D721Med (cell line): ENCODE measurements around the gene SLC38A10.

Experiments used
- DNase-seq: peaks from one replicate; pipeline ENCODE4 v3.0.0; 2011; ENCODE audit warnings: low spot score; ENCODE audit not compliant: insufficient read length
- FAIRE-seq: peaks from 2 replicates; lab custom pipeline; 2011; peaks lifted over from hg19 to GRCh38; lab: Jason Lieb, UNC
- TF ChIP-seq, protein P1 (sequence below): IDR thresholded peaks from 2 replicates; pipeline ENCODE4 v1.5.1; 2012; ENCODE audit warnings: mild to moderate bottlenecking, control low read depth; ENCODE audit not compliant: insufficient read depth; ENCODE audit errors: missing control alignments

SLC38A10 gene

DNA sequence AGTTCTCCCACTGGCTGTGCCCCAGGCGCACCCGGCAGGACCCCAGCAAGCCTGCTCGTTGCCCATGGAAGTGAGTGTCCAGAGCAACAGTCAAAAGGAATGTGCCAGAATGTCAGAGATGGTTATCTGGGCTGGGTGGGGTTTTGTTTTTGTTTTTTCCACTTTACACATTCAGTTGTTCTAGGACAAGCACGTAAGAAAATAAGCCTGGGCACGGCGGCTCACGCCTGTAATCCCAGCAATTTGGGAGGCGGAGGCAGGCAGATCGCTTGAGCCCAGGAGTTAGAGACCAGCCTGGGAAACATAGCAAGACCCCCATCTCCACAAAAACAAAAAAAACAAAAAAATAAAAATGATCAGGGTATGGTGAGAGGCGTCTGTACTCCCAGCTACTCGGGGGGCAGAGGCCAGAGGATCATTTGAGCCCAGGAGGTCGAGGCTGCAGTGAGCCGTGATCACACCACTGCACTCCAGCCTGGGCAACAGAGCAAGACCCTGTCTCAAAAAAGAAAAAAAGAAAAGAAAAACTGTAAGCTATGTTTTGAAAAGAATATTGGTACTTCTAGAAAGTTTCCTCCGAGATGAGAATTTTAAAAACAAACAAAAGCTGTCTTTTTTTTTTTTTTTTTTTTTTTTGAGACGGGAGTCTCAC lies 47.6 kb downstream of the SLC38A10 start:
- no peak for DNase-seq
- TF ChIP-seq, protein P1, sequence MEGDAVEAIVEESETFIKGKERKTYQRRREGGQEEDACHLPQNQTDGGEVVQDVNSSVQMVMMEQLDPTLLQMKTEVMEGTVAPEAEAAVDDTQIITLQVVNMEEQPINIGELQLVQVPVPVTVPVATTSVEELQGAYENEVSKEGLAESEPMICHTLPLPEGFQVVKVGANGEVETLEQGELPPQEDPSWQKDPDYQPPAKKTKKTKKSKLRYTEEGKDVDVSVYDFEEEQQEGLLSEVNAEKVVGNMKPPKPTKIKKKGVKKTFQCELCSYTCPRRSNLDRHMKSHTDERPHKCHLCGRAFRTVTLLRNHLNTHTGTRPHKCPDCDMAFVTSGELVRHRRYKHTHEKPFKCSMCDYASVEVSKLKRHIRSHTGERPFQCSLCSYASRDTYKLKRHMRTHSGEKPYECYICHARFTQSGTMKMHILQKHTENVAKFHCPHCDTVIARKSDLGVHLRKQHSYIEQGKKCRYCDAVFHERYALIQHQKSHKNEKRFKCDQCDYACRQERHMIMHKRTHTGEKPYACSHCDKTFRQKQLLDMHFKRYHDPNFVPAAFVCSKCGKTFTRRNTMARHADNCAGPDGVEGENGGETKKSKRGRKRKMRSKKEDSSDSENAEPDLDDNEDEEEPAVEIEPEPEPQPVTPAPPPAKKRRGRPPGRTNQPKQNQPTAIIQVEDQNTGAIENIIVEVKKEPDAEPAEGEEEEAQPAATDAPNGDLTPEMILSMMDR, result no peak
- no peak for FAIRE-seq

DNA sequence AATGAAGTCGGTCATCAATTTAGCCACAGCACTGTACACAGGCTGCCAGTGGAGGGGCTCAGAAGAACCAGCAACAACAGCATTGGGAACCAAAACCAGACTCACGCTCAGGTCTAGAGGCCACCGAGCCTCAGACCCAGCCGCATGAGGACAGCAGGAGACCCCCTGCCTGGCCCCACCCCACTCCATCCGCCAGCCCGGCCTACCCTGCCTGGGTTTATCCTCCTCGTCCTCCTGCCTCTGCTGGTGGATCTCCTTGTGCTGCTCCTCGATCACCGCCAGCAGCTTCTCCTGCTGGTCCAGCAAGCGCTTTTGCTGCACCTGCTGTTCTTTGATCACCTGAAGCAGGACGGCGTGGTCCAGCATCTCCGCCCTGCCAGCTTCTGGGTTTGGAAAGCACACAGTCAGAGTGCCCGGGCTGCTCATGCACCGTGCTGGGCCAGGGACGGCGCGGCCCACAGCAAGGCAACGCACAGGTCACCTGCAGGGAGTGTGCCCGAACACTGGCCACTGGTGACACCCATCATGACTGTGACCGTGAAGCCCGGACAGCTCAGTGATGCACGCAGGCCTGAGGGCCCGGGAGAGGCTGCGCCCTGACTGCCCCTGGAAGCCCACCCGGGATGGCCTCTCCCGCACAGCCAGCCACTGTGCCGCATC lies 48.3 kb downstream of the SLC38A10 start:
- DNase-seq (no peak), FAIRE-seq (no peak)
- TF ChIP-seq, protein P1, result no peak

DNA sequence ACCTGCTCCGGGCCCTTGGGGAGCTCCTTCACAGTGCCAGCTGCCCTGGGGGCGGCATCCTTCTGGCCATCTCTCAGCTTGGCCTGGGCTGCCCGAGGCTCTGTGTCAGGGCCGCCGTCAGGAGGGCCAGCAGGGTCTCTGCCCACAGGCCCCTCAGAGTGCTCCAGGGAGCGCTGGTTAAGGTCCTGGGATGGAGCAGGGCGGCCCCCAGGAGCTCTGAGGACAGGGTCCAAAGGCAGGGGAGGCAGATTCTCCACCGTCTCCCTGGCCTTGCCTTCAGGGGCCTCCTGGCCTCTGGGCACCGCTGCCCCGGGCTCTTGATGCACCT lies 48.8 kb downstream of the SLC38A10 start:
- TF ChIP-seq, protein P1, result no peak
- DNase-seq, result no peak
- no peak for FAIRE-seq

DNA sequence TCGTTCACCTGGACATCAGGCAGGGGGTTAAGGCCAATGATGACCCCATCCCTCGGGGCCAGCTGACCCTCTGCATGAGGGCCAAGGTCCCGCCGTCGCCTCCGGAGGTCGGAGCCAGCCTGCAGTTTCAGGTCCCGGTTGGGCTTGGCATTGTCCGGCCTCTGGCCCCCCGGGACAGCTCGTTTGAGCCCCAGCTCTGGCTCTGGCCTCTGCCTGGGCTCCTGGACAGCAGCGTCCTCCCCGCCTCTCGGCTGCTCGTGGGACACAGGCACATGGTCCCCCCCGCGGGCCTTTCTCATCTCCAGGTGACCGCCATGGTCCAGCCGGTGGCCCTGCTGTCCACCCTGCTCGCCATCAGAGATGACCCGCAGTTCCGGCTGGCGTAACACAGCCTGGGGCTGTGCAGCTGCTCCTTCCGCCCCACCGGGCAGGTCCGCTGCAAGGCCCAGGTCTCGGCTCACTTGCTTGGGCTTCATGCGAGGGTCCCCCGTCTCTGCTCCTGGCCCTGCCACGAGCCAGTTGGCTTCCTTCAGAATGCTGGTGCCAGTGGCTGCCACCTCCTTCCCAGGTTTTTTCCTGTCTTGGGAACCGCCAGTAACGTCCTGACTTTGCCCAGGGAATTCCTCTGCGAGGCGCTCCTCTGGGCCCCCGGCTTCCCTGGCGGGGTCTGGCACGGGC lies 49.3 kb downstream of the SLC38A10 start:
- no peak for FAIRE-seq
- DNase-seq, result no peak
- TF ChIP-seq, protein P1, result no peak

DNA sequence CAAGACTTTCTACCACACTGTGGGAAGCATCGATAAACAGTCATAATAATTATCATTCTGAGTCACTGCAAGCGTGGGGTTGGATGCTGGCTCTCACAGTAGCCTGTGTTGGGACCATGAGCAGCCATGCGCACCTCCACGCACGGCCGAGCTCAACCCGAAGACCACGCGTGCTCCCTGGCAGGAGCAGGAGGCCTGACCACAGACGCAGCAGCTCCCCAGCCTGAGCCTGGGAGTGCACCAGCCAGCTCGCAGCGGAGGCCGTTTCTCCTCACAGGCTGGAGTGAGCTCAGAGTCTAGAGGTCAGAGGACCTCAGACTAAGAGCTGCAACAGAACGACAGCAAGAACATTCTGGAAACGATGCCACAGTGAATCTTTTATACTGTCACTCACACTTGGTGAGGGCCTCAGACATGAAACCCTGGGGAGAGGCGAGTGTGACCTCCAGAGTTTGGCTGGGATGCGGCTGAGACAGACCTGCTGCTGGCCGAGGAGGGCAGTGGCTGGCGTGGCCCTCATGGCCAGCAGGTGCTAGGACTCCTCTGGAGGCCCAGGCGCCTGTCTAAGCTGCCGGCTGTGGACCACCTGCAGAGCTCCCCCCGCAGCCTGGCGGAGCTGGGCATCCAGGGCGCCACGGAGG lies 50.0 kb downstream of the SLC38A10 start:
- TF ChIP-seq, protein P1, result no peak

DNA sequence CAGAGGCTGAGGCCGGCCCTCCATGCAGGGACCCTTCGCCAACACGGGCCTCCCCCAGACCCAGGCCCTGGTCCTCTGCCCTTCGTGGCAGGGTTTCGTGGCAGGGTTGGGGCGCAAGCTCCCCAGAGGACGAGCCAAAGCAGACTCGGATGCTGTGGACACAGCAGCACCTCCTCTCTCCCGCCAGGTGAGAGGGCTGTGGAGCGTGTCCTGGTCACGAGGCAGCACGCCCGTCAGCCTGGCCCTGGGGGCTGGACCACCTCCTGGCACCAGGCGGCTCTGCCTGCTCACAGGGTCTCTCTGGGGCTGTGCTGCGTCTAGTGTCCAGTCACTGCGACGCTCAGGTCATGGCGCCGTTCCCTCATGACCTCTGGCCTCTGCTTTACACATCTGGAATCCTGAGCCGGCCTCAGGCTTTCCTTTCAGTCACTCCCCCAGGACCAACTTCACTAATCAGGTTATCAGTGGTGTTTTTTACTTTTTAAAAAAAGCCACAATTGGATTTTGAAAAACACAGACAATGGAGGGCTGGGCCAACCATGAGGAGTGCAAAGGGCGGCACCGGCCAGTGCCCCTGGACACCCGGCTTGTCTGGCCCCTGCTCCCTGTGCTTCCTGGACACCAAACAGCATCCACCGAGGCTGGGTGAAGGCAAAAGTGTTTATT lies 50.6 kb downstream of the SLC38A10 start:
- DNase-seq (no peak), FAIRE-seq (no peak)
- TF ChIP-seq, protein P1, result no peak

More for the DNA sequence above, 50.0 kb downstream of the SLC38A10 start:
- FAIRE-seq, result no peak
- DNase-seq, result no peak
